Uterus (tissue), 4 donors: Measurements from ENCODE around the gene LRRC2. TPM values are rescaled to one million over a fixed set of nuclear protein-coding genes. Genes with fewer than 3 reads are reported as not detected.

ENCODE experiments used
- DNase-seq, 2 donors: peaks; one replicate each; pipeline ENCODE4 v3.0.0-alpha.2; 2019 to 2020
- H3K27ac ChIP-seq, 2 donors: fragments of 200-600 bp; sonication (generic); 1 replicate in 1 of 2; 2 replicates in 1 of 2; pipeline ENCODE4 v1.5.1; 2016 to 2018
- H3K27me3 ChIP-seq, 2 donors: fragments of 200-600 bp; sonication (generic); one replicate each; pipeline ENCODE4 v1.5.1; 2018 to 2019; ENCODE audit warnings: control low read depth in 1 of 2
- H3K36me3 ChIP-seq, 2 donors: fragments of 200-600 bp; sonication (generic); one replicate each; pipeline ENCODE4 v1.5.1; 2019; ENCODE audit warnings: control low read depth in 1 of 2
- H3K4me1 ChIP-seq, 2 donors: fragments of 200-600 bp; sonication (generic); one replicate each; pipeline ENCODE4 v1.5.1; 2018 to 2019; ENCODE audit warnings: control low read depth in 1 of 2
- H3K4me3 ChIP-seq, 2 donors: fragments of 200-600 bp; sonication (generic); 1 replicate in 1 of 2; 2 replicates in 1 of 2; pipeline ENCODE4 v1.5.1; 2018 to 2019; ENCODE audit warnings: mild to moderate bottlenecking in 1 of 2
- H3K9me3 ChIP-seq, 2 donors: fragments of 200-600 bp; sonication (generic); one replicate each; pipeline ENCODE4 v1.5.1; 2019; ENCODE audit warnings: control low read depth in 1 of 2
- CTCF ChIP-seq, 4 experiments: fragments of 200-600 bp in 2 of 4; fragments of 450-650 bp in 2 of 4; sonication (generic) in 2 of 4; IDR thresholded peaks; one replicate each; pipeline ENCODE4 v1.5.1; 2016 to 2019; ENCODE audit warnings: antibody characterized with exemption in 4 of 4, mild to moderate bottlenecking in 2 of 4, moderate library complexity in 1 of 4
- POLR2A ChIP-seq, 2 donors: fragments of 450-650 bp; IDR thresholded peaks; one replicate each; pipeline ENCODE4 v1.6.1; 2016; ENCODE audit warnings: antibody characterized with exemption in 2 of 2, mild to moderate bottlenecking in 1 of 2, moderate library complexity in 1 of 2
- intact Hi-C: fragments of 100-400 bp; cut with DNase I; formaldehyde crosslinking; loops from one replicate; pipeline ENCODE4 v1.15.1; 2023; ENCODE audit warnings: low total_unique reads
- total RNA-seq, 4 donors: library from RNA; depleted of rRNA in 3 of 4; stranded (reverse); fragments of >200 nt in 3 of 4; gene quantifications; one replicate each; pipeline versions ENCODE4 v1.1.0 to v1.2.4, GENCODE V29; 2014 to 2023
- donor health status: DM: yes; HTN: yes; CAD: no.

Gene LRRC2
- total RNA-seq, 4 donors from 2014 or later = 1.0 to 10.7 (median 5.9) TPM

- Histone ChIP-seq H3K9me3 (no peaks in the 10 kb centered on the region), H3K27ac (no peak overlapping the region), H3K4me1 (no peaks in the 10 kb centered on the region), H3K27me3 (no peaks in the 10 kb centered on the region), H3K36me3 (no peaks in the 10 kb centered on the region), H3K4me3 (no peak overlapping the region)
- TF ChIP-seq POLR2A (IDR thresholded peaks at IDR 0.05) = no peak
- no peak for TF ChIP-seq CTCF (IDR thresholded peaks at IDR 0.05)
- intact Hi-C loops = no loop called here
- no peak for DNase-seq
Observed at GRCh38 chr3:46472736-46473135, 93.4 kb downstream of the LRRC2 start.

- no peak for TF ChIP-seq POLR2A (IDR thresholded peaks at IDR 0.05)
- TF ChIP-seq CTCF (IDR thresholded peaks at IDR 0.05) = no peak
- Histone ChIP-seq H3K27ac (no peak overlapping the region), H3K36me3 (no peaks in the 10 kb centered on the region), H3K9me3 (no peaks in the 10 kb centered on the region), H3K4me1 (no peaks in the 10 kb centered on the region), H3K4me3 (no peak overlapping the region), H3K27me3 (no peaks in the 10 kb centered on the region)
- intact Hi-C loops = no loop called here
- DNase-seq = no peak
Observed at GRCh38 chr3:46471371-46471914, 94.7 kb downstream of the LRRC2 start.

- TF ChIP-seq POLR2A (IDR thresholded peaks at IDR 0.05) = no peak
- no peaks in the 10 kb centered on the region for H3K27me3 ChIP-seq
- intact Hi-C loops = no loop called here
- H3K4me1 ChIP-seq = no peaks in the 10 kb centered on the region
- no peaks in the 10 kb centered on the region for H3K36me3 ChIP-seq
- DNase-seq = no peak
- H3K27ac ChIP-seq = no peak overlapping the region
- H3K4me3 ChIP-seq = no peak overlapping the region
- H3K9me3 ChIP-seq = no peaks in the 10 kb centered on the region
Observed at GRCh38 chr3:46470831-46471230, 95.3 kb downstream of the LRRC2 start.

DNA sequence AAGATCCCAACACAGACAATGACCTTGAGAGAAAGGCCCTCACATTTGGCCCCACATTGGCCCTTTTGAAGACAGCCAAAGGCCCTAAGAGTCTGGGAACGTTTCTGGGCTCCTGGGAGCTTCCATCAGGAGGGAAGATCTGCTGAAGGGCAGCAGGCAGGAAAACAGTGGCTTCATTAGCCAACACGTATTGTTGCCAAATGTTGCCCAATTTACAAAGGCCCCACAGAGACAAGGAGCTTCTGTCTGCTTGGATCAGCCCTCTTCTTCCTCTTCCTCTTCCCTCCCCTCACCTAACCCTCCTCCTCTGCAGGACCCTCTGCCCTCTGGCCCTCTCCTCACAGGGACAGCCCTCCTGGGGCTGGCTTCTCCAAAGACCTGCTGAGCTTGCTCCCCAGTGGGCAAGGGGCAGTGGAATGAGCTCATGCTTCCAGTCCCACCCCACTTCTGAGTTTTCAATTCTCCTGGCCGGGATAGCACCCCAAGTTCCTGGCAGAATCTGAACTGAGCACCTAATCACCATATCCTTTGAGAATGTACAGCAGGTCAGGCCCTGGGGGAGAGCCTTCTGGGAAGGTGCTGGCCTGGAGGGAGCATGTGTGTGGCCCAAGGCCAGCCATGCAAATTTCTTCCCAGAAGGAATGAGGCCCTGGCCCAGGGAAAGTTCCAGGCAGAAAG lies 96.3 kb downstream of the LRRC2 start:
- Histone ChIP-seq H3K4me3 (no peak overlapping the region), H3K27me3 (no peaks in the 10 kb centered on the region), H3K9me3 (no peaks in the 10 kb centered on the region), H3K27ac (no peak overlapping the region), H3K36me3 (no peaks in the 10 kb centered on the region), H3K4me1 (no peaks in the 10 kb centered on the region)
- TF ChIP-seq POLR2A (IDR thresholded peaks at IDR 0.05) (no peak), CTCF (IDR thresholded peaks at IDR 0.05) (no peak)
- DNase-seq = no peak
- intact Hi-C loops = no loop called here

DNA sequence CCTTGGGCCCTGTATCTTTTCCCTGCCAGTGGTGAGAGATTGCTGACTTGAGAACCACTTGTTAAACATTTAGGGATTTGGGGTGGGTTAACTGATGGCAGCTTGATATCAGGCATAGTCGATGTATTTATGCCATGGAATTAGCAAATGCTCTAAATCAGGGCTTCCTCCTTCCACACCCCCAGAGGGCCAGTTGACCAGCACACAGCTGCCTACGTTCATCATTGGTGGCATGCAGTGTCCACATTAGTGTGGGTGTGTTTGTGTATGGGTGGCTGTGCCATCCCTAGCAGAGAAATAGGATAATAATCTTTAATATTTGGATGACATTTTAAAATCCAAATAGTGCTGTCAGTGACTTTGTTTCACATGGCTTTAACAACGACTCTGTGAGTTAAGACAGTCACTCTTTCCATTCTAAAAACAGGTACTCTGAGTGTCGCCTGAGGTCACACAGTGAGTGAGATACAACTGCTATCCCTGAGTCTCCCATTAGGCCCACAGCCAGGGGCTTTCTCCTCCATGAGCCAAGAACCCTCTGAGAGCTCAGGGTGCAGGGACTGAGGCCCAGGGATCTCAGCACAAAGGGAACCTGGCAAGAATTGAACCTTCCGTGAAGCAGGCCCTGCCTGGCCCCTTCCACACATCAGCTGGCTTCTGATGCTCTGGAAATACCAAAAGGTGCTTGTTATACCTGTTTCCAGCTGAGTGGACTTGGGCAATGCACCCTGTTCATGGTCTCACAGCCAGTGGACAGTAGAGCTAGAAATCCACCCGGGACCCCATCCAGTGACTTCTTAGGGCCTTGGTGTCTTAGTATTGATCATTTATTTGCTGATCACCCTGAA lies 97.1 kb downstream of the LRRC2 start:
- no peak for DNase-seq
- H3K27ac ChIP-seq = no peak overlapping the region
- no peak for TF ChIP-seq CTCF (IDR thresholded peaks at IDR 0.05)
- TF ChIP-seq POLR2A (IDR thresholded peaks at IDR 0.05) = no peak

More for the DNA sequence above, 97.1 kb downstream of the LRRC2 start:
- H3K9me3 ChIP-seq = no peaks in the 10 kb centered on the region
- H3K4me1 ChIP-seq = no peaks in the 10 kb centered on the region
- no peak overlapping the region for H3K4me3 ChIP-seq
- intact Hi-C loops = no loop called here
- no peaks in the 10 kb centered on the region for H3K36me3 ChIP-seq
- no peaks in the 10 kb centered on the region for H3K27me3 ChIP-seq
